PC-3 (cell line): ENCODE data around the gene OXSR1. TPM values are rescaled to one million over a fixed set of nuclear protein-coding genes. Genes with fewer than 3 reads are reported as not detected.
"Not testable (repeated sequence)": the region's sequence is repeated elsewhere in the genome, so short reads cannot be mapped to it uniquely, and the experiment has no call there.

Source experiments
- ATAC-seq: fragments of 200-7000 bp; cut with Tn5 transposase; 2 replicates; pipeline ENCODE4 v1.9.1; 2020; ENCODE audit warnings: mild to moderate bottlenecking, moderate library complexity
- BruUV-seq: library from RNA; stranded (reverse); fragments of 400-500 nt; replicated peaks from 2 replicates; lab custom pipeline; 2021; lab: Mats Ljungman, UMichigan
- CTCF ChIA-PET: fragments of 300-600 bp; sonication (Branson Sonifier 250); formaldehyde crosslinking; loops from one replicate; lab custom pipeline; 2022; ENCODE audit warnings: antibody characterized with exemption; lab: Charles Lee
- POLR2A ChIA-PET: fragments of 300-600 bp; sonication (Branson Sonifier 250); formaldehyde crosslinking; loops from one replicate; lab custom pipeline; 2022; ENCODE audit warnings: antibody characterized with exemption; ENCODE audit not compliant: unreplicated experiment; lab: Charles Lee
- DNase-seq: peaks from one replicate; pipeline ENCODE4 v3.0.0-alpha.2; 2015
- H2AFZ ChIP-seq: fragments of 300-600 bp; sonication (generic); 2 replicates; pipeline ENCODE4 v1.6.0; 2016; ENCODE audit warnings: antibody characterized with exemption, low read length
- H3F3A ChIP-seq: fragments of 300-600 bp; sonication (generic); one replicate; pipeline ENCODE4 v1.6.0; 2017; ENCODE audit warnings: antibody characterized with exemption, low read length, control low read depth, mild to moderate bottlenecking; ENCODE audit not compliant: unreplicated experiment
- H3K27ac ChIP-seq: fragments of 300-600 bp; sonication (generic); 2 replicates; pipeline ENCODE4 v1.5.1; 2016; ENCODE audit warnings: mild to moderate bottlenecking, low read length
- H3K27me3 ChIP-seq: fragments of 300-600 bp; sonication (generic); 2 replicates; pipeline ENCODE4 v1.6.1; 2016; ENCODE audit warnings: low read length, mixed read lengths
- H3K36me3 ChIP-seq: fragments of 300-600 bp; sonication (generic); 2 replicates; pipeline ENCODE4 v1.6.1; 2016; ENCODE audit warnings: low read depth, mixed run types, low read length, mixed read lengths
- H3K4me1 ChIP-seq: fragments of 300-600 bp; sonication (generic); 2 replicates; pipeline ENCODE4 v1.5.1; 2016; ENCODE audit warnings: low read length; ENCODE audit not compliant: insufficient read depth
- H3K4me2 ChIP-seq: fragments of 300-600 bp; sonication (generic); 2 replicates; pipeline ENCODE4 v1.6.0; 2016; ENCODE audit warnings: low read length
- H3K4me3 ChIP-seq: fragments of 300-600 bp; sonication (generic); 2 replicates; pipeline ENCODE4 v1.5.1; 2016; ENCODE audit warnings: mild to moderate bottlenecking, low read length, mixed read lengths
- H3K79me2 ChIP-seq: fragments of 300-600 bp; sonication (generic); 2 replicates; pipeline ENCODE4 v1.6.1; 2017; ENCODE audit warnings: low read length, mixed read lengths
- H3K9ac ChIP-seq: fragments of 300-600 bp; sonication (generic); 2 replicates; pipeline ENCODE4 v1.6.0; 2016; ENCODE audit warnings: mild to moderate bottlenecking, low read length
- H3K9me2 ChIP-seq: fragments of 300-600 bp; sonication (generic); replicated peaks from 2 replicates; pipeline ENCODE4 v1.6.1; 2016; ENCODE audit warnings: mixed run types, low read length, mixed read lengths
- H3K9me3 ChIP-seq: fragments of 300-600 bp; sonication (generic); 2 replicates; pipeline ENCODE4 v1.6.1; 2016; ENCODE audit warnings: low read length, mixed read lengths
- H4K20me1 ChIP-seq: fragments of 300-600 bp; sonication (generic); 2 replicates; pipeline ENCODE4 v1.6.1; 2016; ENCODE audit warnings: low read length, mixed read lengths
- EZH2 ChIP-seq: fragments of 300-600 bp; sonication (generic); IDR thresholded peaks from one replicate; pipeline ENCODE4 v1.6.1; 2017; ENCODE audit warnings: antibody characterized with exemption, mild to moderate bottlenecking, low read length; ENCODE audit not compliant: unreplicated experiment
- EZH2phosphoT487 ChIP-seq: fragments of 300-600 bp; sonication (generic); IDR thresholded peaks from 2 replicates; pipeline ENCODE4 v1.6.1; 2018; ENCODE audit warnings: mild to moderate bottlenecking, antibody characterized with exemption, low read length, borderline replicate concordance
- intact Hi-C: fragments of 100-400 bp; cut with micrococcal nuclease; formaldehyde crosslinking; loops from 2 replicates; pipeline ENCODE4 v1.9.0; 2023
- total RNA-seq: library from RNA; depleted of rRNA; stranded (reverse); fragments of >200 nt; gene quantifications from 2 replicates; pipeline ENCODE4 v1.2.3, GENCODE V29; 2014
- TF ChIP-seq, protein P1 (sequence below): fragments of 300-600 bp; sonication (generic); conservative IDR thresholded peaks from 2 replicates; pipeline ENCODE4 v1.5.1; 2017; ENCODE audit warnings: antibody characterized with exemption, low read depth, mild to moderate bottlenecking, low read length

Gene OXSR1
- total RNA-seq, 1 experiment from 2014 or later = 42.2 TPM

- no peak overlapping the region for H3K4me2 ChIP-seq
Measured at GRCh38 chr3:38186781-38187180, 21.4 kb downstream of the OXSR1 start.

GRCh38 chr3:38190481-38190881, 25.1 kb downstream of the OXSR1 start:
- H3K9ac ChIP-seq = no peak overlapping the region
- no peak overlapping the region for H3K4me2 ChIP-seq
- H3K27me3 ChIP-seq = no peaks in the 10 kb centered on the region
- peaks cover 80% of the 10 kb centered on the region for H3K79me2 ChIP-seq
- H3F3A ChIP-seq = no peaks in the 10 kb centered on the region
- no peak overlapping the region for H3K27ac ChIP-seq
- ATAC-seq = no peak
- intact Hi-C loops = no loop called here
- no peaks in the 10 kb centered on the region for H3K9me2 ChIP-seq
- ChIA-PET POLR2A (interaction anchor here (0.7 kb wide), 1 partner anchor 75 kb away, joined by 3 read pairs; the partner anchor contains the start of gene SLC22A13), CTCF (no interaction called here)
- peaks cover 62% of the 10 kb centered on the region for H3K36me3 ChIP-seq
- no TSS peak for BruUV-seq
- H3K4me1 ChIP-seq = no peaks in the 10 kb centered on the region
- H3K4me3 ChIP-seq = no peak overlapping the region
- DNase-seq = no peak
- peaks cover 30% of the 10 kb centered on the region for H4K20me1 ChIP-seq
- H2AFZ ChIP-seq = no peak overlapping the region
- no peaks in the 10 kb centered on the region for H3K9me3 ChIP-seq
- TF ChIP-seq EZH2 = no peak
- no peak for TF ChIP-seq EZH2phosphoT487
- TF ChIP-seq, protein P1, sequence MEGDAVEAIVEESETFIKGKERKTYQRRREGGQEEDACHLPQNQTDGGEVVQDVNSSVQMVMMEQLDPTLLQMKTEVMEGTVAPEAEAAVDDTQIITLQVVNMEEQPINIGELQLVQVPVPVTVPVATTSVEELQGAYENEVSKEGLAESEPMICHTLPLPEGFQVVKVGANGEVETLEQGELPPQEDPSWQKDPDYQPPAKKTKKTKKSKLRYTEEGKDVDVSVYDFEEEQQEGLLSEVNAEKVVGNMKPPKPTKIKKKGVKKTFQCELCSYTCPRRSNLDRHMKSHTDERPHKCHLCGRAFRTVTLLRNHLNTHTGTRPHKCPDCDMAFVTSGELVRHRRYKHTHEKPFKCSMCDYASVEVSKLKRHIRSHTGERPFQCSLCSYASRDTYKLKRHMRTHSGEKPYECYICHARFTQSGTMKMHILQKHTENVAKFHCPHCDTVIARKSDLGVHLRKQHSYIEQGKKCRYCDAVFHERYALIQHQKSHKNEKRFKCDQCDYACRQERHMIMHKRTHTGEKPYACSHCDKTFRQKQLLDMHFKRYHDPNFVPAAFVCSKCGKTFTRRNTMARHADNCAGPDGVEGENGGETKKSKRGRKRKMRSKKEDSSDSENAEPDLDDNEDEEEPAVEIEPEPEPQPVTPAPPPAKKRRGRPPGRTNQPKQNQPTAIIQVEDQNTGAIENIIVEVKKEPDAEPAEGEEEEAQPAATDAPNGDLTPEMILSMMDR = no peak

More at GRCh38 chr3:38186781-38187180, 21.4 kb downstream of the OXSR1 start:
- Histone ChIP-seq H3K4me3 (no peak overlapping the region), H4K20me1 (peaks cover 31% of the 10 kb centered on the region), H3F3A (no peaks in the 10 kb centered on the region), H3K4me1 (no peaks in the 10 kb centered on the region), H3K27me3 (no peaks in the 10 kb centered on the region), H3K36me3 (peaks cover 72% of the 10 kb centered on the region), H3K9ac (no peak overlapping the region), H3K79me2 (peaks cover 76% of the 10 kb centered on the region), H3K9me2 (no peaks in the 10 kb centered on the region), H3K9me3 (no peaks in the 10 kb centered on the region), H3K27ac (no peak overlapping the region), H2AFZ (no peak overlapping the region)
- POLR2A ChIA-PET = no interaction called here
- DNase-seq (no peak), ATAC-seq (no peak)
- CTCF ChIA-PET = no interaction called here
- TF ChIP-seq EZH2 = no peak
- TF ChIP-seq, protein P1 = no peak
- TF ChIP-seq EZH2phosphoT487 = no peak
- intact Hi-C loops = no loop called here
- BruUV-seq = no TSS peak

- intact Hi-C loops = not testable (repeated sequence)
- H4K20me1 ChIP-seq = peaks cover 22% of the 10 kb centered on the region; the same call in 1 of the 2 replicates
Measured at GRCh38 chr3:38202931-38203330, 37.6 kb downstream of the OXSR1 start.

More at GRCh38 chr3:38202931-38203330, 37.6 kb downstream of the OXSR1 start:
- BruUV-seq, H3K4me2 ChIP-seq, H3K9me2 ChIP-seq, DNase-seq, H3K4me1 ChIP-seq, H3K9me3 ChIP-seq, ATAC-seq, H3K4me3 ChIP-seq, H3K9ac ChIP-seq, H3F3A ChIP-seq, POLR2A ChIA-PET, H2AFZ ChIP-seq, H3K27me3 ChIP-seq, H3K27ac ChIP-seq, CTCF ChIA-PET: not testable (repeated sequence)
- peaks cover 47% of the 10 kb centered on the region for H3K36me3 ChIP-seq
- peaks cover 74% of the 10 kb centered on the region for H3K79me2 ChIP-seq
